GM18909 (cell line): Measurements from ENCODE around the gene NUB1.
A peak's percentile ranks its signal among the peaks of the same experiment; 100 is the strongest.
"Not testable (repeated sequence)": the region's sequence is repeated elsewhere in the genome, so short reads cannot be mapped to it uniquely, and the experiment has no call there.

Experiments used
- ATAC-seq: cut with Tn5 transposase; IDR thresholded peaks from one replicate; pipeline ENCODE4 v1.9.1; 2021; ENCODE audit warnings: mild to moderate bottlenecking; ENCODE audit not compliant: unreplicated experiment, poor library complexity

NUB1 gene, protein sequence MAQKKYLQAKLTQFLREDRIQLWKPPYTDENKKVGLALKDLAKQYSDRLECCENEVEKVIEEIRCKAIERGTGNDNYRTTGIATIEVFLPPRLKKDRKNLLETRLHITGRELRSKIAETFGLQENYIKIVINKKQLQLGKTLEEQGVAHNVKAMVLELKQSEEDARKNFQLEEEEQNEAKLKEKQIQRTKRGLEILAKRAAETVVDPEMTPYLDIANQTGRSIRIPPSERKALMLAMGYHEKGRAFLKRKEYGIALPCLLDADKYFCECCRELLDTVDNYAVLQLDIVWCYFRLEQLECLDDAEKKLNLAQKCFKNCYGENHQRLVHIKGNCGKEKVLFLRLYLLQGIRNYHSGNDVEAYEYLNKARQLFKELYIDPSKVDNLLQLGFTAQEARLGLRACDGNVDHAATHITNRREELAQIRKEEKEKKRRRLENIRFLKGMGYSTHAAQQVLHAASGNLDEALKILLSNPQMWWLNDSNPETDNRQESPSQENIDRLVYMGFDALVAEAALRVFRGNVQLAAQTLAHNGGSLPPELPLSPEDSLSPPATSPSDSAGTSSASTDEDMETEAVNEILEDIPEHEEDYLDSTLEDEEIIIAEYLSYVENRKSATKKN

DNA sequence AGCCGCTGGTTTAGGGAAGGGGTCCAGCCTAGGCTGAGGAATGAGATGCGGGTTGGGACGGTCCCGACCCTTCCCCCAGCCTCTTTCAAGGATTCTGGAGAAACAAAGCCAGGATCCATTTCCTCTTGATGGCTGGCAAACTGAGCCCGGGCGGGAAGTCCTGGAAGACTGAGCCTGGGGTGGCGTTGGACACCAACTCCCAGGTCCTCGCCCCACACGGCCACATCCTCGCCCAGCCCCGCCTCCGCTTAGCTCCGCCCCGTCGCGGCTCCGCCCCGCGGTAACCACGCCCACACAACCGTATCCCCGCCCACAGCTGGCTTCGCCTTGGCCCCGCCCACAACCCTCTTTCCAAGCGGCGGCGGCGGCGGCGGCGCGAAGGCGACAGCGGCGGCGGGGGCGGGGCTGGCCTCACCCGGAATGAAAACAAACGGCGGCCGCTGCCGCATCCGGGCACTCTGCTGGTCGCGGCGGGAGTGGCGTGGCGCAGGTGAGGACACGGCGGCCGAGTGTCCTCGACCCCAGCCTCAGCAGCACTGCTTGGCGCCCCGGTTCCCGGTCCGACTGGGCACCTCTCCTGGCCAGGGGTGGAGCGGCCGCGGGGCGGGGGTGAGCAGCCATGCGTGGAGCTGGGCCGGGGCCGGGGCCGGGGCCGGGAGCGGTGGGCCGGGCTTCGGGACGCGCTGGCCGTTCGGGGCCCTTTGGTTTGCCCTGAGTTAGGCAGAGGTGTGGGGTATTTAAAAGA is at the start of gene NUB1:
Gene NUB1 (plus strand): TSS at position 456 of the 745 bp plus-strand sequence. CDS start 3,538 bp downstream, outside the sequence.
- peak; percentile 65 for ATAC-seq

DNA sequence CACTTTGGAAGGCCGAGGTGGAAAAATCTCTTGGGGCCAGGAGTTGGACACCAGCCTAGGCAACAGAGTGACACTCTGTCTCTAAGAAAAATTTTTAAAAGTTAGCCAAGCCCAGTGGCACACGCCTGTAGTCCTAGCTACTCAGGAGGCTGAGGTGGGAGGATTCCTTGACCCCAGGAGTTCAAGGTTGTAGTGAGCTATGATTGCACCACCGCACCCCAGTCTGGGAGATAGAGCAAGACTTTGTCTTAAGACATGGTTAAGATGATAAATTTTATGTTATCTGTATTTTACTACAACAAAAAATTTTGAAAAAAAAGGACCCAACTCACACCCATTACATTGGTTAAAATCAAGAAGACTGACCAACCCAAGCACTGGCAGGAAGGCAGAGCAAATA is 48.8 kb upstream of the NUB1 start:
- no peak for ATAC-seq

- no peak for ATAC-seq
Observed at GRCh38 chr7:151296202-151296992, 45.2 kb upstream of the NUB1 start.

DNA sequence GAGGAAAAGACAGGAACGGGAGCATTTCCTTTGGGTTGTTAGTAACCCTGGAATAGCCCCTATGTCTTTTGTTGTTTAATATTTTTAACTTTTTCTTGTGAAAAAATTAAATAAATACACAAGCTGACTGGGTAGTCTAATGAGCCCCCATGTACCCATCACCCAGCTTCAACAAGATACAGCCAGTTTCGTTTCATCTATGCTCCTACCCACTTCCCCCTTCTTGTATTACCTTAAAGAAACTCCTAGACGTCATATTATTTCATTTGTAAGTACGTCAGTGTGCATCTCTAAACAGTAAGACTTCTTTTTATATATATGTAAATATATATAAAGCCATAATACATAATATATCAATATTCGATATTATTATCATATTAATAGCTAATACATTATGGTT is 42.8 kb upstream of the NUB1 start:
- no peak for ATAC-seq

GRCh38 chr7:151299530-151299929 is 42.1 kb upstream of the NUB1 start:
- ATAC-seq: no peak

DNA sequence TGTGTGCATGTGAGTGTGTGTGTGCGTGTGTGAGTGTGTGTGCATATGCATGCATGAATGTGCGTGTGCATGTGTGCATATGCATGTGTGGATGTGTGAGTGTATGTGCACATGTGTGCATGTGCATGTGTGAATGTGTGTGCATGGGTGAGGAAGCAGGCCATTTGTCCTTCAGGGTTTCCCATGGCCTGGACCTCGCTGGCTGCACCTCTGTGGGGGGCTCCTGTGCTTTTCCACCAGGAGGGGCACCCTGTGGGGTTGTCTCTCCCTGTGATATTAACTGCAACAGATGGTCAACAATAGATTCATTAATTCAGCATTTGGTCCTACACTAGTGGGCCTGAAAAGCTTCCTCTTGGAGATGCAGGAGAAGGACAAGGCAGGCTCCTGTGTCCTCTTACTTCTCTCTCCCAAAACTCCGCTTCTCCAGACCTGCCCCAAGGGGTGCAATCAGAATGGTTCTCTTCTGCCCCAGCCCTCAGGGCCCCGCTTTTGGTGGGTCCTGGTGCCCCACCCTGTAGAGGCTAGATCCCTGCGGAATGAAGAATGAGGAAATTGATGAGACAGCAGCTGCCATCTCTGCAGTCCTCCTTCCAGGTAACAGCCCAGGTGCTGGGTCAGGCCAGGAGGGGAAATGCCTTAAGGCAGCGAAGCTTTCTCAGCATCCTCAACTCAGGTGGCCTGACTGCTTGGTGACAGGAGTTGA is 41.5 kb upstream of the NUB1 start:
- no peak for ATAC-seq

- no peak for ATAC-seq
Observed at GRCh38 chr7:151301471-151302462, 39.8 kb upstream of the NUB1 start.

DNA sequence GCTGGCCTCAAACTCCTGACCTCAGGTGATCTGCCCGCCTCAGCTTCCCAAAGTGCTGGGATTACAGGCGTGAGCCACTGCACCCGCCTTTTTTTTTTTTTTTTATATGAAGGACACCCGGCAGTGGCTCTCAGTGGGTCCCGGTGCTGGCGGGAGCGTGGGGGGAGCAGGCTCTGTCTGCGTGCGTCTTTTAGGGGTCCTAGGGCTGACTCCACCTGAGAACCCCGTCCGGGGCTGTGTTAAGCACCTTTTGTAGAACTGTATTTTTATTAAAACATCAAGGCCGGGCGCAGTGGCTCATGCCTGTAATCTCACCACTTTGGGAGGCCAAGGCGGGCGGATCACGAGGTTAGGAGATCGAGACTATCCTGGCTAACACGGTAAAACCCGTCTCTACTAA is 37.4 kb upstream of the NUB1 start:
- ATAC-seq: not testable (repeated sequence)

DNA sequence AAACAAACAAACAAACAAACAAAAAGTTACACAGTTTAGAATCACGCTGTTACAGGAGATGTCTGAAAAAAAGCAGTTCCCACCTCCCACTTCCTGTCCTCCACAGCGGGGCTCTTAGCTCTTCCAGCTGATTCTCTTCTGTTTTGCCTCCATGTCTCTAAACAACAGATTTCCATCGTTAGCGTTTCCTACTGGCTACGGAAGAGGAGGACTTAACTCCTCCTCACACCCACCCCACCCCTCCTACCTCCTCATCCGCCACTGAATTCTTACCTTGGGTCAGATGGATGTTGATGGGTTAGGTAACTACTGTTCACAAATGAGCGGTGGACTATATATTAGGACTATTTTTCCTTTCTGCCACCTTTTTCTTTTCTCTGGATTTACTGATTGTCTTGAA is 36.8 kb upstream of the NUB1 start:
- ATAC-seq: no peak

GRCh38 chr7:151306374-151306773 is 35.2 kb upstream of the NUB1 start:
- ATAC-seq: no peak

DNA sequence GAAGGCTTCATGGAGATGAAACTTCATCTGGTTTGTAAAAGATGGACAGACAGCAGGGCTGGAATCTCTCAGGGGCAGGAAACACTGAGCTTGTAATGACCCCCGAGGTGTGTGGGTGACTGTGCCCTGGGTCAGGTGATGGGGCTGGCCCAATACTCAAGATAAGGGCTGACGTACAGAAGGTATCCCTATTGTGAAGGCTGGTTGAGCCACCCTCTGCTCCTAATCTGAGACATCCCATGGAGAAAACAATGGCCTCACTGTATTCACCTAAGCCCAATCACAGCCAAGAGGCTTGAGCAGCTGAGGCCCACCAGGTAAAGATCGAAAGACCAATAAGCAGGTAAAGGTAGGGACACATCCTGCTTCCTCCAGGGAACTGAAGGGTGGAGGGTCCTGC is 34.8 kb upstream of the NUB1 start:
- no peak for ATAC-seq

DNA sequence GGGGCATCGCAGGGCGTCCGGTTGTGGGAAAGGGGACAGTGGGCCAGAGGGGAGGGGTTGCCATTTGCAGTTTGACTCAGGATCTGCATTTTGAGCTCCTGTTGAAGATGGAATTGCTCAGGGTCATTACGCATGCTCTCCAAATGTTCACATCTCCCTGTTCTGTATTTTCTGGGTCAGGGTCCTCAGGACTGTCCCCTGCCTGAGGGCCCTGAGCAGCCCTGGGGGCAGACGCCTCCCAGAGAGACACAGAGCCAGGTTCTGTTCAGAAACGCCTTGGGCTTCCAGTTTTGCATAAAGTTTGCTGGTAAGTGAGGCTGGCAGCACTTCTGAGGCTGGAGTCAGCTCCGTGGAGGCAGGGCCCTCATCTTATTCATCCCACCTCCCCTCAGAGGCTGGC is 34.1 kb upstream of the NUB1 start:
- ATAC-seq: no peak

GRCh38 chr7:151308256-151308655 is 33.4 kb upstream of the NUB1 start:
- no peak for ATAC-seq

- no peak for ATAC-seq
Observed at GRCh38 chr7:151308791-151309190, 32.8 kb upstream of the NUB1 start.

DNA sequence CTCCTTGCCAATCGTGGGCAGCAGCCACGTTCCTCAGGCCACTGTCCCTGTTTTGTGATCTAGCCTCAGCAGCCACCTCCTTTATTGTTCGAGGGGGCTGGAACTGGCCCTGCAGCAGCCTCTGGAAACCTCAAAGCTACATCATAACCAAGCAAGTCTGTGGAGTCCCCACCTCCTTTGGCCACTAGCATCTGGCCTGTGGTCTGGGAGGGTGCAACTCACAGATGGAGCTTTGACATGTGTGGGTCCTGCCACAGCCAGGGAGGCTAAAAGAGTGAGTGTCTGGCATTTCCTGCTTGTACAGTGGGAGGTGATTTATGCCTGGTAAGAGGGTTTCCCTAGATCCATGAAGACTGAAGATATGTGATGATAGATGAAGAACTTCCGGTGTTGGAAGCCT is 32.3 kb upstream of the NUB1 start:
- ATAC-seq: no peak

- ATAC-seq: no peak
Observed at GRCh38 chr7:151310578-151310977, 31.0 kb upstream of the NUB1 start.

DNA sequence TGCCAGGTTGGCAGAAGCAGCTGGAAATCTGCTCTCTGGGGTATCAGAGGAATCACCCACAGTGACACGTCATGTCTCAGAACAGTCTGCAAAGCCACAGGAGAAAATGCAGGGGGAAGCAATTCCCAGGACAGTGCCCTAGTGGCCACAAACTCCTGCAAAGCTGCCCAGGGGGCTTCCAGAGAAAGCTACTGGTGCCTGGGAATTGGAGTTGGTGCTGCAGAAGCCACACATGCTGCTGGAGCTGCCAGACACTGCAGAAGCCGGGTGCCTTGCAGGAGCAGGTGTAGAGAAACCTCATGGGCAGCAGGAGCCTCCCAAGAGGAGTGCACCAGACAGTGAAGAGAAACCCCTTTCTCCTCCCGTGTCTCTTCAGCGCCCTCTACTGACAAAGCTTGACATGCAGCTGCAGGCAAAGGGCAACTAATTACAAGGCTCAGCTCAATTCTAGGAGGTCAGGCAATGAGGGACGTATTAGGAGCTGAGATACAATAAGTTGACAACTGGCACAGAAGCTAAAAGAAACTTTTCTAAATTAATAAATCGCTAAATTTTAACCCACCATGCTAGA is 30.2 kb upstream of the NUB1 start:
- no peak for ATAC-seq

DNA sequence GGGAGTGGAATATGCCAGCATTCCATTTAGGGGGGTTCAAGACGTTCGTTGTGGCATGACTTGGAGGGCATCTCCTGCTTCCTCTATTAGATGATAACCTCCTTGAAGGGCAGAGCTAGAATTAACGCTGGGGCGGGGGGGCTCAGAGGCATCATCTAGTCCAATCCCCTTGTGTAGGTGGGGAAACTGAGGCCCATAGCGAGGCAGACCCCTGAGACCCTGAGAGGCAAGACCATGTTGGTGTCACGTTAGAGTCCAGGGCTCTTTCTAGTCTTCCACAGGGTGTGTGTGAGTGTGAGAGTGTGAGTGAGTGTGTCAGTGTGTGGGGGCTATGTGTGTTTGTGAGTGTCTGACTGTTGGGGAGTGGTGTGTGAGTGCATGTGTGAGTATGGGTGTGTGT is 29.3 kb upstream of the NUB1 start:
- ATAC-seq: no peak
